Measurements from ENCODE around the gene SLAMF6.

GRCh38 chr1:160438317-160438918 is 84.6 kb downstream of the SLAMF6 start:
- TF ChIP-seq CTCF (IDR thresholded peaks at IDR 0.05) (no peak), POLR2AphosphoS5 (IDR thresholded peaks at IDR 0.05) (no peak), EP300 (IDR thresholded peaks at IDR 0.05) (no peak), POLR2A (IDR thresholded peaks at IDR 0.05) (no peak)
